Measurements from ENCODE around the gene PCGF3. TPM values are rescaled to one million over a fixed set of nuclear protein-coding genes. Genes with fewer than 3 reads are reported as not detected.

The PCGF3 gene
- total and polyA plus RNA-seq, 10 of the 15 experiments (the other 5 are each of a cell fraction or from before 2014, with no cell fraction given), result 2.2 to 43.8 (median 15.9) TPM

GRCh38 chr4:814312-814850 is 108.7 kb downstream of the PCGF3 start:
- ChIA-PET RAD21 (ENCODE audit: unreplicated experiment) (no interaction called here), CTCF (interaction anchor here (2.2 kb wide), 1 partner anchor 173 kb away, joined by 8 read pairs; the partner anchor contains the start of gene IDUA), POLR2A (no interaction called here), SMC1A (ENCODE audit: uncharacterized antibody, unreplicated experiment) (no interaction called here)
- in situ Hi-C loops (cut with MboI) (no loop called here), intact Hi-C loops (cut with micrococcal nuclease; ENCODE audit: unreplicated experiment) (no loop called here)
- Histone ChIP-seq H3K79me2 (ENCODE audit: control insufficient read depth, insufficient read depth, low read length) (no peaks in the 10 kb centered on the region), H3K9ac (ENCODE audit: control insufficient read depth, insufficient read depth, low read length) (no peak overlapping the region), H3K4me3 (no peak overlapping the region), H4K20me1 (ENCODE audit: control insufficient read depth, insufficient read depth) (no peaks in the 10 kb centered on the region), H3K4me1 (ENCODE audit: control insufficient read depth, insufficient read depth, low read length) (no peaks in the 10 kb centered on the region), H3K9me3 (replicated peaks; ENCODE audit: control insufficient read depth, insufficient read depth, low read length) (no peaks in the 10 kb centered on the region), H3K4me2 (ENCODE audit: control insufficient read depth, insufficient read depth) (no peak overlapping the region), H3K27me3 (replicated peaks in 1 of 2; ENCODE audit: control insufficient read depth in 2 of 2, insufficient read depth in 2 of 2, low read length in 1 of 2) (no peaks in the 10 kb centered on the region; a peak in 1 of 4 replicates), H3K36me3 (ENCODE audit: control insufficient read depth in 2 of 2, insufficient read depth in 2 of 2, low read length in 1 of 2) (no peaks in the 10 kb centered on the region), H2AFZ (ENCODE audit: control insufficient read depth, low read depth, low read length) (no peak overlapping the region), H3K27ac (ENCODE audit: control insufficient read depth, insufficient read depth) (no peak overlapping the region)
- no peak for ATAC-seq
- FAIRE-seq, result no peak
- 57% methylated on average over 14 of the region's 14 CpGs for WGBS (ENCODE audit: insufficient coverage, insufficient replicate concordance, low lambda C conversion rate, missing lambda C conversion rate)
- no peak for DNase-seq (ENCODE audit: low read depth, low spot score)
- no peak for TF ChIP-seq SMAD1 (IDR thresholded peaks at IDR 0.05; ENCODE audit: low read depth, partially characterized antibody)
- no peak for TF ChIP-seq NFIC (IDR thresholded peaks at IDR 0.05; ENCODE audit: low read depth, low read length)
- no peak for TF ChIP-seq IRF3 (IDR thresholded peaks at IDR 0.05)
- no peak for TF ChIP-seq SKIL (IDR thresholded peaks at IDR 0.05; ENCODE audit: low read depth, poor library complexity, severe bottlenecking)
- no peak for TF ChIP-seq EGR1 (IDR thresholded peaks at IDR 0.05; ENCODE audit: borderline replicate concordance in 1 of 2, low read depth in 2 of 2, low read length in 2 of 2)
- no peak for TF ChIP-seq ZNF207 (IDR thresholded peaks at IDR 0.05; ENCODE audit: borderline replicate concordance)
- TF ChIP-seq HDAC2 (IDR thresholded peaks at IDR 0.05), result no peak
- no peak for TF ChIP-seq MTA3 (IDR thresholded peaks at IDR 0.05; ENCODE audit: borderline replicate concordance, low read length)
- TF ChIP-seq EED (IDR thresholded peaks at IDR 0.05; ENCODE audit: low read depth), result no peak
- TF ChIP-seq RFX5 (IDR thresholded peaks at IDR 0.05; ENCODE audit: low read depth, low read length), result no peak
- TF ChIP-seq IKZF1 (conservative IDR thresholded peaks at IDR 0.05), result no peak
- no TSS peak for BruUV-seq (replicated peaks)

All from GM12878 (cell line).